ENCODE measurements around the gene FRAS1. TPM values are rescaled to one million over a fixed set of nuclear protein-coding genes. Genes with fewer than 3 reads are reported as not detected.

Gene FRAS1
- total and polyA plus RNA-seq, 2 of the 8 experiments (the other 6 are each of a cell fraction or from before 2014, with no cell fraction given), result 38.5 to 109 TPM

DNA sequence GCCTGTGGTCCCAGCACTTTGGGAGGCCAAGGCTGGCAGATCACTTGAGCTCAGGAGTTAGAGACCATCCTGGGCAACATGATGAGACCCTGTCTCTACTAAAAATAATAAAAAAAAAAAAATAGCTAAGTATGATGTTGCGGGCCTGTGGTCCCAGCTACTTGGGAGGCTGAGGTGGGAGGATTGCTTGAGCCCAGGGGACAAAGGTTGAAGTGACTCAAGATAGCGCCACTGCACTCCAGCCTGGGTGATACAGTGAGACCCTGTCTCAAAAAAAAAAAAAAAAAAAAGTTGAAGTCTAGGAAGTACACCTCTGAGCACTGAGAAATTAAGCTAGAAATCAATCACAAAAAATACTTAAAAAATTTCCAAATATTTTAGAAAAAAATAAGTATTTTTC lies 86.5 kb downstream of the FRAS1 start (continued):
- TF ChIP-seq, protein P1, sequence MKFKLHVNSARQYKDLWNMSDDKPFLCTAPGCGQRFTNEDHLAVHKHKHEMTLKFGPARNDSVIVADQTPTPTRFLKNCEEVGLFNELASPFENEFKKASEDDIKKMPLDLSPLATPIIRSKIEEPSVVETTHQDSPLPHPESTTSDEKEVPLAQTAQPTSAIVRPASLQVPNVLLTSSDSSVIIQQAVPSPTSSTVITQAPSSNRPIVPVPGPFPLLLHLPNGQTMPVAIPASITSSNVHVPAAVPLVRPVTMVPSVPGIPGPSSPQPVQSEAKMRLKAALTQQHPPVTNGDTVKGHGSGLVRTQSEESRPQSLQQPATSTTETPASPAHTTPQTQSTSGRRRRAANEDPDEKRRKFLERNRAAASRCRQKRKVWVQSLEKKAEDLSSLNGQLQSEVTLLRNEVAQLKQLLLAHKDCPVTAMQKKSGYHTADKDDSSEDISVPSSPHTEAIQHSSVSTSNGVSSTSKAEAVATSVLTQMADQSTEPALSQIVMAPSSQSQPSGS (IDR thresholded peaks at IDR 0.05; ENCODE audit: low read length), result no peak
- no peak for TF ChIP-seq POLR2AphosphoS5 (IDR thresholded peaks at IDR 0.05; ENCODE audit: low read depth, low read length)
- TF ChIP-seq CBX8 (IDR thresholded peaks at IDR 0.05; ENCODE audit: borderline replicate concordance, low read depth, low read length), result no peak
- TF ChIP-seq SP1 (IDR thresholded peaks at IDR 0.05; ENCODE audit: low read depth, low read length), result no peak
- TF ChIP-seq BACH1 (IDR thresholded peaks at IDR 0.05; ENCODE audit: low read length), result no peak
- no peak for TF ChIP-seq RXRA (IDR thresholded peaks at IDR 0.05; ENCODE audit: insufficient read depth, low read depth, low read length)
- TF ChIP-seq BCL11A (IDR thresholded peaks at IDR 0.05; ENCODE audit: low read depth in 2 of 2, low read length in 2 of 2), result no peak

All from H1 (cell line).